Measurements from ENCODE around the gene PAX7.

The PAX7 gene

GRCh38 chr1:18734461-18735223, 104.0 kb downstream of the PAX7 start:
- no peak for TF ChIP-seq TAF1 (IDR thresholded peaks at IDR 0.05; ENCODE audit: borderline replicate concordance, insufficient read depth, low read length)
- TF ChIP-seq SIN3A (IDR thresholded peaks at IDR 0.05; ENCODE audit: borderline replicate concordance, insufficient read depth, low read length) = no peak
- no peak for TF ChIP-seq REST (IDR thresholded peaks at IDR 0.05; ENCODE audit: insufficient read depth in 1 of 2, low read depth in 2 of 2, low read length in 2 of 2)
- no peak for TF ChIP-seq POLR2AphosphoS5 (IDR thresholded peaks at IDR 0.05; ENCODE audit: low read depth, low read length)

GRCh38 chr1:18735224-18735997, 104.8 kb downstream of the PAX7 start:
- no peak for TF ChIP-seq POLR2AphosphoS5 (IDR thresholded peaks at IDR 0.05; ENCODE audit: low read depth, low read length)
- TF ChIP-seq FOXP2 (optimal IDR thresholded peaks at IDR 0.05; ENCODE audit: borderline replicate concordance, extremely low read depth, extremely low read length, insufficient read depth) = no peak
- TF ChIP-seq TAF1 (IDR thresholded peaks at IDR 0.05; ENCODE audit: borderline replicate concordance, insufficient read depth, low read length) = no peak
- no peak for TF ChIP-seq SIN3A (IDR thresholded peaks at IDR 0.05; ENCODE audit: borderline replicate concordance, insufficient read depth, low read length)
- no peak for TF ChIP-seq REST (IDR thresholded peaks at IDR 0.05; ENCODE audit: insufficient read depth in 1 of 2, low read depth in 2 of 2, low read length in 2 of 2)

- TF ChIP-seq FOXP2 (optimal IDR thresholded peaks at IDR 0.05; ENCODE audit: borderline replicate concordance, extremely low read depth, extremely low read length, insufficient read depth) (no peak), REST (IDR thresholded peaks at IDR 0.05; ENCODE audit: insufficient read depth in 1 of 2, low read depth in 2 of 2, low read length in 2 of 2) (no peak), SIN3A (IDR thresholded peaks at IDR 0.05; ENCODE audit: borderline replicate concordance, insufficient read depth, low read length) (no peak), POLR2AphosphoS5 (IDR thresholded peaks at IDR 0.05; ENCODE audit: low read depth, low read length) (no peak), TAF1 (IDR thresholded peaks at IDR 0.05; ENCODE audit: borderline replicate concordance, insufficient read depth, low read length) (no peak)
These were observed 106.3 kb downstream of the PAX7 start for GRCh38 chr1:18736958-18737357.

- TF ChIP-seq REST (IDR thresholded peaks at IDR 0.05; ENCODE audit: insufficient read depth in 1 of 2, low read depth in 2 of 2, low read length in 2 of 2) (no peak), SIN3A (IDR thresholded peaks at IDR 0.05; ENCODE audit: borderline replicate concordance, insufficient read depth, low read length) (no peak), FOXP2 (optimal IDR thresholded peaks at IDR 0.05; ENCODE audit: borderline replicate concordance, extremely low read depth, extremely low read length, insufficient read depth) (no peak), POLR2AphosphoS5 (IDR thresholded peaks at IDR 0.05; ENCODE audit: low read depth, low read length) (no peak), TAF1 (IDR thresholded peaks at IDR 0.05; ENCODE audit: borderline replicate concordance, insufficient read depth, low read length) (no peak)
These were observed 107.5 kb downstream of the PAX7 start for GRCh38 chr1:18738126-18738525.

All from PFSK-1 (cell line).